ENCODE data around the gene ARAP1. TPM values are rescaled to one million over a fixed set of nuclear protein-coding genes. Genes with fewer than 3 reads are reported as not detected.

The ARAP1 gene
- total RNA-seq, 1 donor from 2014 or later = 17.6 TPM

GRCh38 chr11:72646024-72646423 lies 106.2 kb downstream of the ARAP1 start:
- Histone ChIP-seq H3K9ac (no peak overlapping the region), H3K79me2 (ENCODE audit: low read depth) (no peaks in the 10 kb centered on the region), H3F3A (ENCODE audit: low read depth) (peaks cover 3% of the 10 kb centered on the region), H3K27me3 (peaks cover 33% of the 10 kb centered on the region), H4K20me1 (ENCODE audit: low read depth) (peaks cover 16% of the 10 kb centered on the region), H3K4me1 (peaks cover 4% of the 10 kb centered on the region), H2AFZ (replicated peaks) (no peak overlapping the region), H3K4me3 (no peak overlapping the region), H3K4me2 (no peak overlapping the region), H3K36me3 (no peaks in the 10 kb centered on the region), H3K27ac (no peak overlapping the region), H3K9me3 (ENCODE audit: low read depth) (no peaks in the 10 kb centered on the region)
- no peak for TF ChIP-seq CTCF (IDR thresholded peaks at IDR 0.05)
- Mint-ChIP-seq H3K36me3 (no peaks in the 10 kb centered on the region), H3K27me3 (ENCODE audit: insufficient read depth, low read depth) (peaks cover 5% of the 10 kb centered on the region), H3K4me1 (peaks cover 15% of the 10 kb centered on the region), H3K9me3 (no peaks in the 10 kb centered on the region), H3K4me3 (no peak overlapping the region), H3K27ac (no peak overlapping the region)
- no peak for DNase-seq (ENCODE audit: low spot score)

DNA sequence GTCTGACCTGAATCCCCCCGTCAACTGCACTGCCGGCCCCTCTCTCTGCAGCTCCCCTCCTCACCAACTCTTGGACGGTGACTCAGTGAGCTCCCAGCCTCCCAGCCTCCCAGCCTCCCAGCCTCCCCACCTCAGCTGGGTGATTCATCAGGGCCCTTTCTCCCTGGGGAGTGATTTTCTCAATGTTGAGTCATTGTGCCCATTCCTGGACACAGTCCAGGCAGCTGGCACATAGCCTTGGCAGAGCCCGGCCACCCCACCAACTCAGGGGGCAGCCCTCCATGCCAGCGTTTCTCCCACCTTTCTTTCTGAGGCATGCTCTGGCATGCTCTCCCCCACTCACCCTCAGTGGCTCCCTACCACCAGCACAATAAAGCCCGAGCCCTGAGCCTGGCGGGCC lies 108.7 kb downstream of the ARAP1 start:
- H3K9me3 Mint-ChIP-seq = no peaks in the 10 kb centered on the region
- Histone ChIP-seq H3K4me3 (no peak overlapping the region), H3K36me3 (no peaks in the 10 kb centered on the region), H3K27me3 (peaks cover 58% of the 10 kb centered on the region), H3F3A (ENCODE audit: low read depth) (peaks cover 3% of the 10 kb centered on the region), H3K4me2 (no peak overlapping the region), H4K20me1 (ENCODE audit: low read depth) (peaks cover 16% of the 10 kb centered on the region), H3K9ac (no peak overlapping the region), H3K27ac (no peak overlapping the region), H3K79me2 (ENCODE audit: low read depth) (no peaks in the 10 kb centered on the region), H2AFZ (replicated peaks) (no peak overlapping the region), H3K9me3 (ENCODE audit: low read depth) (no peaks in the 10 kb centered on the region), H3K4me1 (peaks cover 4% of the 10 kb centered on the region)
- no peaks in the 10 kb centered on the region for H3K36me3 Mint-ChIP-seq
- H3K4me3 Mint-ChIP-seq = peak overlapping the region; percentile 8
- no peak for DNase-seq (ENCODE audit: low spot score)
- H3K27me3 Mint-ChIP-seq (ENCODE audit: insufficient read depth, low read depth) = peaks cover 2% of the 10 kb centered on the region
- TF ChIP-seq EZH2 (IDR thresholded peaks at IDR 0.05) = no peak
- TF ChIP-seq EZH2phosphoT487 (IDR thresholded peaks at IDR 0.05) = no peak
- no peak for TF ChIP-seq CTCF (IDR thresholded peaks at IDR 0.05)
- no peak overlapping the region for H3K27ac Mint-ChIP-seq
- H3K4me1 Mint-ChIP-seq = peaks cover 4% of the 10 kb centered on the region

GRCh38 chr11:72642884-72643522 lies 109.2 kb downstream of the ARAP1 start:
- H3K27ac ChIP-seq = no peak overlapping the region
- no peak overlapping the region for H3K9ac ChIP-seq
- H3K4me3 Mint-ChIP-seq = peak overlapping the region; percentile 77
- no peaks in the 10 kb centered on the region for H3K79me2 ChIP-seq (ENCODE audit: low read depth)
- H3K4me1 ChIP-seq = peaks cover 4% of the 10 kb centered on the region
- H3K36me3 ChIP-seq = no peaks in the 10 kb centered on the region
- no peaks in the 10 kb centered on the region for H3K36me3 Mint-ChIP-seq
- peak overlapping the region; percentile 83 for H2AFZ ChIP-seq (replicated peaks)
- H3K27ac Mint-ChIP-seq = no peak overlapping the region
- no peaks in the 10 kb centered on the region for H3K9me3 Mint-ChIP-seq
- no peaks in the 10 kb centered on the region for H3K9me3 ChIP-seq (ENCODE audit: low read depth)
- peak overlapping the region; percentile 46 for H3K4me3 ChIP-seq
- TF ChIP-seq EZH2phosphoT487 (IDR thresholded peaks at IDR 0.05) = no peak
- TF ChIP-seq EZH2 (IDR thresholded peaks at IDR 0.05) = peak; percentile 73
- peak; percentile 93 for TF ChIP-seq CTCF (IDR thresholded peaks at IDR 0.05)
- peak; percentile 83 for DNase-seq (ENCODE audit: low spot score)
- peaks cover 5% of the 10 kb centered on the region for H3K27me3 Mint-ChIP-seq (ENCODE audit: insufficient read depth, low read depth)
- H3F3A ChIP-seq (ENCODE audit: low read depth) = peaks cover 3% of the 10 kb centered on the region
- H4K20me1 ChIP-seq (ENCODE audit: low read depth) = peaks cover 16% of the 10 kb centered on the region
- H3K27me3 ChIP-seq = peaks cover 63% of the 10 kb centered on the region
- peaks cover 2% of the 10 kb centered on the region for H3K4me1 Mint-ChIP-seq
- H3K4me2 ChIP-seq = peak overlapping the region; percentile 97
